ENCODE results near the gene OR2T5. TPM values are rescaled to one million over a fixed set of nuclear protein-coding genes. Genes with fewer than 3 reads are reported as not detected.
"Not testable (repeated sequence)": the region's sequence is repeated elsewhere in the genome, so short reads cannot be mapped to it uniquely, and the experiment has no call there.

Gene OR2T5
- total RNA-seq, 2 experiments from 2014 or later, result not detected

DNA sequence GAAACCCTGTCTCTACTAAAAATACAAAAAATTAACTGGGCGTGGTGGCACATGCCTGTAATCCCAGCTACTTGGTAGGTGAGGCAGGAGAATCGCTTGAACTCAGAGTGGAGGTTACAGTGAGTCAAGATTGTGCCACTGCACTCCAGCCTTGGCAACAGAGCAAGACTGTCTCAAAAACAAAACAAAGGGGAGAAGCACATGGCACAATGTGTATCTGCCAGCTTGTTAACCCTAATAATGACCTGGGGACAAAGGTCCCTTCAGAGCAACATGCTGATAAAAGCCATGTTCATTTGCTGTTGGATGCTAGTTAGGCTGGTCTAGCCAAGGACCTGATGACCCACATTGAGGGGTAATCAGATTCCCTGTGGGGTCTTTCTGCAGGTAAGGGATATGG is 31.8 kb upstream of the OR2T5 start:
- CTCF ChIA-PET; H3K9me3 Mint-ChIP-seq; H3K27me3 Mint-ChIP-seq; DNase-seq; H3K27ac Mint-ChIP-seq; H3K4me1 Mint-ChIP-seq (ENCODE audit: low read depth); ATAC-seq; H3K36me3 Mint-ChIP-seq (ENCODE audit: low read depth); H3K4me3 Mint-ChIP-seq; POLR2A ChIA-PET: not testable (repeated sequence)
- intact Hi-C loops (cut with micrococcal nuclease), result loop anchor here (5.0 kb wide), 1 partner anchor 176 kb away; no protein-coding TSS in a partner anchor

GRCh38 chr1:248459117-248459516 is 29.3 kb upstream of the OR2T5 start:
- H3K9me3 Mint-ChIP-seq; H3K27ac Mint-ChIP-seq; H3K27me3 Mint-ChIP-seq; H3K4me1 Mint-ChIP-seq (ENCODE audit: low read depth); DNase-seq; CTCF ChIA-PET; ATAC-seq; H3K36me3 Mint-ChIP-seq (ENCODE audit: low read depth); POLR2A ChIA-PET; H3K4me3 Mint-ChIP-seq: not testable (repeated sequence)
- intact Hi-C loops (cut with micrococcal nuclease), result loop anchor here (5.0 kb wide), 1 partner anchor 173 kb away; no protein-coding TSS in a partner anchor

DNA sequence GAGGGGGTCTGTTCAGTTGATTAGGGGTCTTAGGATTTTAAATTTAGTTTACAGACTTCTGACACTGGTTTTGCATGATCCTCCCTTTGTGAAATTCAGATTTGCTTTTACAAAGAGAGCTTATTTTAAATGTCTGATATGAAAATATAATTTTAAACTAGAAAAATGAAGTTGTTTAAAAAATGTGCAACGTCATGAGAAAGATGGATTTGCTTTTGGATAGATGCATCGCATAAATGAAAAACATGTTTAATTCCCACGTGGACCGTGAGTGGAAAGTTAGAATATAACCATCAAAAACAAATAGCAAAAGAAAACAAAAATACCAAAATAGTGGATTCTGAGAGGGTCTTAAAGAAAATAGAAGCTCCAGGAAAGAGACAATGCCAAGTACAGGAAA is 17.2 kb upstream of the OR2T5 start:
- Mint-ChIP-seq H3K36me3 (ENCODE audit: low read depth) (peaks cover 7% of the 10 kb centered on the region), H3K27me3 (no peaks in the 10 kb centered on the region), H3K9me3 (peaks cover 8% of the 10 kb centered on the region), H3K27ac (no peak overlapping the region), H3K4me3 (no peak overlapping the region), H3K4me1 (ENCODE audit: low read depth) (no peaks in the 10 kb centered on the region)
- TF ChIP-seq, protein P1, sequence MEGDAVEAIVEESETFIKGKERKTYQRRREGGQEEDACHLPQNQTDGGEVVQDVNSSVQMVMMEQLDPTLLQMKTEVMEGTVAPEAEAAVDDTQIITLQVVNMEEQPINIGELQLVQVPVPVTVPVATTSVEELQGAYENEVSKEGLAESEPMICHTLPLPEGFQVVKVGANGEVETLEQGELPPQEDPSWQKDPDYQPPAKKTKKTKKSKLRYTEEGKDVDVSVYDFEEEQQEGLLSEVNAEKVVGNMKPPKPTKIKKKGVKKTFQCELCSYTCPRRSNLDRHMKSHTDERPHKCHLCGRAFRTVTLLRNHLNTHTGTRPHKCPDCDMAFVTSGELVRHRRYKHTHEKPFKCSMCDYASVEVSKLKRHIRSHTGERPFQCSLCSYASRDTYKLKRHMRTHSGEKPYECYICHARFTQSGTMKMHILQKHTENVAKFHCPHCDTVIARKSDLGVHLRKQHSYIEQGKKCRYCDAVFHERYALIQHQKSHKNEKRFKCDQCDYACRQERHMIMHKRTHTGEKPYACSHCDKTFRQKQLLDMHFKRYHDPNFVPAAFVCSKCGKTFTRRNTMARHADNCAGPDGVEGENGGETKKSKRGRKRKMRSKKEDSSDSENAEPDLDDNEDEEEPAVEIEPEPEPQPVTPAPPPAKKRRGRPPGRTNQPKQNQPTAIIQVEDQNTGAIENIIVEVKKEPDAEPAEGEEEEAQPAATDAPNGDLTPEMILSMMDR (IDR thresholded peaks at IDR 0.05), result no peak
- DNase-seq (no peak), ATAC-seq (no peak)
- intact Hi-C loops (cut with micrococcal nuclease), result no loop called here
- POLR2A ChIA-PET, result no interaction called here
- CTCF ChIA-PET, result no interaction called here

- POLR2A ChIA-PET; H3K27ac Mint-ChIP-seq; H3K36me3 Mint-ChIP-seq (ENCODE audit: low read depth); H3K27me3 Mint-ChIP-seq; intact Hi-C loops (cut with micrococcal nuclease); ATAC-seq; H3K4me1 Mint-ChIP-seq (ENCODE audit: low read depth); H3K4me3 Mint-ChIP-seq; DNase-seq; H3K9me3 Mint-ChIP-seq; CTCF ChIA-PET: not testable (repeated sequence)
Measured at GRCh38 chr1:248472111-248472510, 16.3 kb upstream of the OR2T5 start.

DNA sequence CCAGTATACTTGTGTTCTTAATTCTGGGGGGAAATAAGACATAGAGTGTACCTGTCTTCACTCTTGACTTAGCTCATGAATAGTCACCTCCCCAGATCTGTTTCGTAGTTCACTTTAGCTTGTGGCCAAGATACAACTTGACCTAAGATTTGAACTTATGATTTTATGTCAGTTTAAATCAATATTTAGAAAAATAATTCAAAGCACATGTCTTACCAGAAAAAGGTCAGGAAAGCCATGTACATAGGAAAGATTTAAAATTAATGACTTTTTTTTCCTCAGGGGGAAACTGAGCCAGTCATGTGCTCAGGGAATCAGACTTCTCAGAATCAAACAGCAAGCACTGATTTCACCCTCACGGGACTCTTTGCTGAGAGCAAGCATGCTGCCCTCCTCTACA is 15.3 kb upstream of the OR2T5 start, which contains the start of gene OR2T3:
OR2T3 (plus strand) TSS at position 301 of the 400 bp plus-strand sequence; CDS start at position 301, 0 bp downstream.
- H3K9me3 Mint-ChIP-seq; POLR2A ChIA-PET; H3K36me3 Mint-ChIP-seq (ENCODE audit: low read depth); H3K27me3 Mint-ChIP-seq; H3K27ac Mint-ChIP-seq; ATAC-seq; H3K4me1 Mint-ChIP-seq (ENCODE audit: low read depth); DNase-seq; intact Hi-C loops (cut with micrococcal nuclease); CTCF ChIA-PET; H3K4me3 Mint-ChIP-seq: not testable (repeated sequence)

DNA sequence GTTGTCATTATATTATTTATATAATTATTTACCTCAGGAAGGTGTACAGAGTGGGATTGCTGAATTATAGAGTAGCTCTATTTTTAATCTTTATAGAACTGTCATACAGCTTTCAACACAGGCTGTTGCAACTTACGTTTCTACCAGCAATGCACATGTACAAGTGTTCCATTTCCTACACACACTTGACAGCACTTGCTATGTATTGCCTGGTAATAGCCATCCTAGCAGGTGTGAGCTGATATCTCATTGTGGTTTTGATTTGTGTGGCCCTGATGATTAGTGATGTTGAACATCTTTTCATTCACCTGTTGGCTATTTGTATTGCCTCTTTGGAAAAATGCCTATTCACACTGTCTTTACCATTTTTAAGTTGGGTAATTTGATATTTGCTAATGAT is 12.7 kb upstream of the OR2T5 start:
- ATAC-seq, H3K4me3 Mint-ChIP-seq: not testable (repeated sequence)

GRCh38 chr1:248481686-248482579 is 6.5 kb upstream of the OR2T5 start:
- DNase-seq (peak; percentile 33), ATAC-seq (peak; percentile 87)
- H3K27ac Mint-ChIP-seq, result peak overlapping the region; percentile 89
- H3K27me3 Mint-ChIP-seq; H3K4me1 Mint-ChIP-seq (ENCODE audit: low read depth); intact Hi-C loops (cut with micrococcal nuclease); H3K9me3 Mint-ChIP-seq; H3K36me3 Mint-ChIP-seq (ENCODE audit: low read depth); CTCF ChIA-PET; POLR2A ChIA-PET: not testable (repeated sequence)
- peak overlapping the region; percentile 74 for H3K4me3 Mint-ChIP-seq

More for the DNA sequence above, 12.7 kb upstream of the OR2T5 start:
- H3K9me3 Mint-ChIP-seq; intact Hi-C loops (cut with micrococcal nuclease); DNase-seq; CTCF ChIA-PET; H3K36me3 Mint-ChIP-seq (ENCODE audit: low read depth); H3K27me3 Mint-ChIP-seq; H3K4me1 Mint-ChIP-seq (ENCODE audit: low read depth); H3K27ac Mint-ChIP-seq; POLR2A ChIA-PET: not testable (repeated sequence)

DNA sequence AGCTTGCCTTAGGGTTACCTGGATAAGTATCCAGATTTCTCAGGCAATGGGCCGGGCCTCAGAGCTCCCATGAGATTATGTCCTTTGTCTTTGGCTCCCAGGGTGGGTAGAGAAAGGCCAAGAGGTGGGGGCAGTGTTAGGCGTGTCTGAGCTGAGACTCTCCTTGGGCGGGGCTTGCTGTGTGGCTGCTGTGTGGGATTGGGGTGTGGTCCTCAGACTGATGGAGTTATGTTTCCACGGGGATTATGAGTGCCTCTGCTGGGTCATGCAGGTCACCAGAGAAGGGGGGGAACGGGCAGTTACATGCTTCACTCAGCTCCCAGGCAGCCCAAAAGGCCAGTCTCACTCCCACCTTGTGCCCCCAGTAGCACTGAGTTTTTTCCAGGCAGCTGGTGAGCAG is 8.3 kb downstream of the OR2T5 start:
- H3K36me3 Mint-ChIP-seq (ENCODE audit: low read depth); DNase-seq; POLR2A ChIA-PET; H3K27me3 Mint-ChIP-seq; intact Hi-C loops (cut with micrococcal nuclease); H3K4me3 Mint-ChIP-seq; H3K9me3 Mint-ChIP-seq; H3K4me1 Mint-ChIP-seq (ENCODE audit: low read depth); CTCF ChIA-PET; H3K27ac Mint-ChIP-seq; ATAC-seq: not testable (repeated sequence)

- CTCF ChIA-PET; H3K4me1 Mint-ChIP-seq (ENCODE audit: low read depth); POLR2A ChIA-PET; H3K4me3 Mint-ChIP-seq; ATAC-seq; H3K27ac Mint-ChIP-seq; DNase-seq; H3K27me3 Mint-ChIP-seq; H3K9me3 Mint-ChIP-seq; H3K36me3 Mint-ChIP-seq (ENCODE audit: low read depth); intact Hi-C loops (cut with micrococcal nuclease): not testable (repeated sequence)
Measured at GRCh38 chr1:248500305-248501035, 12.1 kb downstream of the OR2T5 start.

DNA sequence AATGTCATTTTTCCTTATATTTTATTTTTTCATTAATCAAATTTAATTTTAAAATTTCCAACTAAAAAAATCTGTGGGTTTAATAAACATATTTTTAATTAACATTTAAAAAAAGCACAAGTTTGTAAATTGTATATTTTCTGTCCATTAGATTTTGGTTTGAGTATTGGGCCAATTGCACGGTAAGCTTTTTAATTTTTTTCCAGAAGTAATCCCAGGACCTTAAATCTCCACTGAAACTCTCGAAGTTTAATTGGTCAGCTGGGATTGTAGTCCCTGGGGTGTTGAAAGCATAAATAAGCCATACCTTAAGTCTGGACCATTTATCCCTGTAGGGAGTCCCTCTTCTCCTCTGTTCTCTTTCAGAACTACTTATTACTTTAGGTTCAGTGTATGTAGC is 19.4 kb downstream of the OR2T5 start, which contains the start of gene OR2G6:
OR2G6 (plus strand) TSS at position 301 of the 400 bp plus-strand sequence. CDS start 13,574 bp downstream, outside the sequence.
- H3K4me3 Mint-ChIP-seq; H3K4me1 Mint-ChIP-seq (ENCODE audit: low read depth); ATAC-seq: not testable (repeated sequence)

GRCh38 chr1:248510217-248510616 is 21.8 kb downstream of the OR2T5 start:
- H3K36me3 Mint-ChIP-seq (ENCODE audit: low read depth); H3K4me1 Mint-ChIP-seq (ENCODE audit: low read depth); DNase-seq; H3K4me3 Mint-ChIP-seq; H3K9me3 Mint-ChIP-seq; H3K27me3 Mint-ChIP-seq; POLR2A ChIA-PET; intact Hi-C loops (cut with micrococcal nuclease); CTCF ChIA-PET; H3K27ac Mint-ChIP-seq: not testable (repeated sequence)
- peak; percentile 24 for ATAC-seq

More for the DNA sequence above, 19.4 kb downstream of the OR2T5 start, which contains the start of gene OR2G6:
- H3K36me3 Mint-ChIP-seq (ENCODE audit: low read depth); H3K27ac Mint-ChIP-seq; H3K9me3 Mint-ChIP-seq; H3K27me3 Mint-ChIP-seq; intact Hi-C loops (cut with micrococcal nuclease); DNase-seq; POLR2A ChIA-PET; CTCF ChIA-PET: not testable (repeated sequence)
